AG08395 (cell line): Measurements from ENCODE around the gene FGD5.
"Not testable (repeated sequence)": the region's sequence is repeated elsewhere in the genome, so short reads cannot be mapped to it uniquely, and the experiment has no call there.

Source experiments
- DNase-seq: peaks from one replicate; pipeline ENCODE4 v3.0.0; 2012; ENCODE audit warnings: mixed read lengths, low spot score

FGD5 gene

DNA sequence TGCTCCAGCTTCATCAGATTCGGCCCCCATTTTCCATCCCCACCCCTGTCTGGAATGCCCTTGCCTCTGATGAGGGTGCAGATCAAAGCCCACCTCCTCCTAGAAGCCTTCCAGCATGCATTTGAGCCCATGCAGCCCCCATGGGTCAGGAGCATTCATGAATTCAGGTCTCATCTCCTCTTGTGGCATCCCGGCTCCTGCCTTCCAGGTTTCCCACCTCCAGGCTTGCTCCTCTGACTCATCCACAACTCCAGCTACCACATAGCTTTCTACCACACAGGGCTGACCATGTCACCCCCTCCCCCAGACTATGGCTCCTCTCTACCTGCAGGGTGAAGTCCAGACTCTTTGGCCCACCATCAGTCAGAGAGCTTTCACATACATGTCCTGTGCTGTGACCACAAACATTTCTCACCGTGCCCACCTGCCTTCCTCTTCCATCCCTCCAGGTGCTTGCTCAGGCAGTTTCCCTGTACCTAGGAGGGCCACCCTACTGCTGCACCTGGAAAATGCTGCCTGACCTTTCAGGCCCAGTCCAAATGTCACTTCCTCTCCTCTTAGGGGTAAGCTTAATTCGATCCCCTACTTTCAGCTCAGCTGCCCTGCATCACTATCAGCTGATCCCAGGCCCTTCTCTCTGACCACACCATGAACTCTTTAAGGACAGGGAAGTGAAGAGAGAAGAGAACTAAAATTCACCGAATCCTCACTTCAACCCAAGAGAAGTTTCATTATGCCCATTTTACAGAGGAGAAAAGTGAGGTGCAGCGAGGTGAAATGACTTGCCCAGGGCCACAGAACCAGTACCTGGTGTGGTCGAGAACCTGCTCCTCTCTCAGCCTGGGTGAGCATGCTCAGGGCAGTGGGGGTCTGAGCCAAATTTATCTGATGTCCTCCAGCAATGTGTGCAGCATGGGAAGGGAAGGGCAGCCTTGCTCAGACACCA is 13.7 kb upstream of the FGD5 start:
- DNase-seq, result no peak

DNA sequence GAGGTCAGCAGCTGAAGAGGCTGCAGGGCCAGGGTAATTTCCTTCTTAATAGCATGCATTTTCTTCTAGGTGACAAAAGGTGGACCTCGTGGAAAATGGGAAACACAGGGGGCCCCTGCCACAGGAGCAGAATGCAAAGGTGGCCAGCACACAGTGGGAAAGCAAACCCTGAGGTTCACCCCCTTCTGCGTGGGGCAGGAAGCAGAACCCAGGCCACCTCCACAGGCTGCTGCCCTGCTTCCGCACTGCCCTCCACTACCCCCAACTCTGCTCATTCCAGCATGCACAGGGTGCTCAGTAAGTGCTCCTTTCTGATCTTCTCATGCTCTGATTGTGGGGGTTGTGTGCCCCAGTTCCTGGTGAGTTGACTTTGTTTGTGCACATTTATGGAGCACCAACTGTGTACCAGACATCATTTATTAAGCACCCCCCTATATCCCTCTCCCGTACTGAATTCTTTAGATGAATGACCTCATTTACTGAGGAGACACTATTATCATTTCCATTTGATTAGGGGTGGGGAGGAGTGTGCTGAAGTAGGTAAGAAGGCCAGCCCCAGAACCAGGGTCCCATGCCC is 12.7 kb upstream of the FGD5 start:
- no peak for DNase-seq

DNA sequence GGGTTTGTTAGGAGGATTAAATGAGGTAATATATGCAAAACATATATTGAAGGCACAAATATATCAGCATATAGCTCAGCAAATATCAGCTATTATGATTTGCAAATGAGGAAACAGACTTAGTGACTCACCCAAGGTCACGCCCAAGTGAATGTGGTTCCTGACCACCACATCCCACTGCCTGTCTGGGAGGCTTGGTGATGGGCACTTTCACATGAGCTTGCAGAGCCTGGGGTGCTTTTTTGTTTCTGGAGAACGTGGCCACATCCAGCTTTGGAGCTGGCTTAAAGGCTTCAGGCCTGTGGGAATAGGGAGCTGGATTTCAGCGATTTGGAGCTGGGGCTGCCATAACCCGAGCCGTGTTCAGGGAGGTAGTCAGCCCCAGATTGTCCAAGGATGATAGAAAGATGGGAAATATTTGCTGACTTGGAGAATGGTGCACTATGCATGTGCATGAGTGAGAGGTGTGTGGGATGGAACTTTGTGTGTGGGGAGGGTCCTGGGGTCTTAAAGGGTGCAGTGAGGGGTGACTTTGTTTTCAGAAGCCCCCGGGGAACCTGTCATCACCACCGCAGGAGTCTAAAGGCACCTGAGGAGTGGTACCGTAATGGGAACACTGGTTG is 12.0 kb upstream of the FGD5 start:
- no peak for DNase-seq

- no peak for DNase-seq
Measured at GRCh38 chr3:14808025-14808424, 10.7 kb upstream of the FGD5 start.

GRCh38 chr3:14808502-14809266 is 10.1 kb upstream of the FGD5 start:
- DNase-seq, result no peak

DNA sequence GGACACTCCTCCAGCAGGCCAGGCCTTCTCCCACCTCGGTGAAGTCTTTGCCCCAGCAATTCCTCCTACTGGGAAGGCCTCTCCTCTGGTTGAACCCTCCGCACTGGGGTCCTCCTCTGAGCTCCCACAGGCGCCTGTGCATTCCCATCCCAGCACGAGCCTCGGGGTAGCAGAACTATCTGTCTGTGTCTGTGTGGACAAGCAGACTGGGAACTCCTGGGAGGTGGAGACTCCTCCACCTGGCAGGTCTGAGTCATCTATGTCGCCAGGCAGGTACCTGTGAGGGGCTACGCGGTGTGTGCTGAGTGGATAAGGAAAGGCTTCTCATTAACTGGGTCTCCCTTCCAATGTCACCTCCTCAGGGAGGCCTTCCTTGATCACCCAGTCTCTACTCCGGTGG is 9.2 kb upstream of the FGD5 start:
- not testable (repeated sequence) for DNase-seq

DNA sequence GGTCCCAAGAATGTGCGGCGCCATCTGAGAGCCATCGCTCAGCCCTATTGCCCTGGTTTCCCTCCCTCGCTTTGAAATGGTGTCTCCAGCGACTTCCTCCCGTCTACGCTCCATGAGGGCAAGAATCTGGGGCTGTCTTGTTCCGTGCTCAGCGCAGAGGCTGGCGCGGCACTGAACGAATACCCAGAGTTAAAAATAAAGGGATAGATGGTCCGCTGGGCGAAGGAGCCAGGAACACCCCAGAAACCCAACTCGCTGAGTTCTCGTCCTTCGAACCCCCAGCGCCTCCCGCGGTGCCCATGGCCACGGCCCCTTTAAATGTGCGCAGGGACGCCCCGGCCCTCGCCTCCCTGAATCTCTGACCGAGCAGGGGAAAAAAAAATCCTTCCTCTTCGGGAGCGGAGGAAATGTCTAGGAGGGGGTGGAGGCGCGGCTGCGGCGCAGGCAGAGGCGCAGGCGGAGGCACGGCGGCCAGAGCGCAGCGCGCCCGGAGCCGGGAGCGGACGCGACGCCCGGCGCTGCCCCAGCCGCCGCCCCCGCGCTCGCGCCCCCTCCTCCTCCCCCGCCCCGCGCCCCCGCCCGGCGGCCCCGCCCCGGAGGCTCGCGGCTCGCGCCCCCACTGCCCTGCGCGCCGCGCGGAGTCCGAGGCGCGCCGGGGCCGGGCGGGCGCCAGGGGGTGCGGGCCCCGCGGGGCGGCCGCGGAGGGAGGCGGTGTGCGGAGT is 8.5 kb upstream of the FGD5 start:
- no peak for DNase-seq

DNA sequence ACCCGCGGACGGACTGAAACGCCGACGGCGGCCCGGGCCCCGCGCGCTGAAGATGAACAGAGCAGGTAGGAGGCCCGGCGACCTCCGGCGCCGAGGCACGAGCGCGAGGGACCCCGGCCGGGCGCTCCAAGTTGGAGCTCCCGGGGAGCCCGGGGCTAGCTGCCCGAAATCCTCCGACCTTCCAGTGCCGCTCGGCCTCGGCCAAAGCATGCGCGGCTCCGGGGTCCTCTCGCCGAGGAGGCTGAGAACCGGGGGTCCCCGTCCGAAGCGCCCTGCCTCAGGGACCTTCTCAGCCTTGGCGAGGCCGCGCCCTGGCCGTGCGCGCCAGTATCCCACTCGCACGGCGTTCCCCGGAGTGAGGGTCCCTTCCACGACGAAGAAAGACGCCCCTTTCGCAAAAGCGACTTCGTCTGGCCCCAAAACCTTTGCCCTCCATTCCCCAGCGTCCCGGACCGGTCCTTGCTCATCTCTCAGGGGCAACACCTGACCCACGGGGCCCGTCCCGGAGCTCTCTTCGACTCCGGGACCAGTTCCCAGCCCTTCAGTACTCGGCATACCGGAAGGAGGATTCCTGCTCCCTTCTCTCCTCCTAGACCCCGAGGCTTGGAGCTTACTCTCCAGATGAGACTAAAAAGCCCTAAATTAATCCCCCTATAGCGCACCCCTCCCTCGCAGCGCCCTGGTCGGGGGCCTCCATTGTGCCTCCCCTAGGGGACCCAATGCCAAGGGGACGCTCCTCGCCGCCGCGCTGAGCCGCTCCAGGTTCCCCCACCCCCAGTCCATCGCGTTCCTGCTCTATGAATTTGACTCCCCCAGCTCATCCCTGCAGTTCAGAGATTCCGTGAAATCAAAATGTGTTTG is 7.7 kb upstream of the FGD5 start:
- no peak for DNase-seq

- DNase-seq, result no peak
Measured at GRCh38 chr3:14811684-14812083, 7.1 kb upstream of the FGD5 start.

- no peak for DNase-seq
Measured at GRCh38 chr3:14812196-14812790, 6.5 kb upstream of the FGD5 start.

GRCh38 chr3:14814411-14814871 is 4.3 kb upstream of the FGD5 start:
- no peak for DNase-seq

GRCh38 chr3:14816359-14816758 is 2.4 kb upstream of the FGD5 start:
- no peak for DNase-seq

GRCh38 chr3:14819671-14820070 is 909 bp downstream of the FGD5 start:
- DNase-seq, result no peak

- no peak for DNase-seq
Measured at GRCh38 chr3:14820156-14820555, 1.4 kb downstream of the FGD5 start.

GRCh38 chr3:14821151-14821550 is 2.4 kb downstream of the FGD5 start:
- no peak for DNase-seq

- no peak for DNase-seq
Measured at GRCh38 chr3:14822134-14822533, 3.4 kb downstream of the FGD5 start.

DNA sequence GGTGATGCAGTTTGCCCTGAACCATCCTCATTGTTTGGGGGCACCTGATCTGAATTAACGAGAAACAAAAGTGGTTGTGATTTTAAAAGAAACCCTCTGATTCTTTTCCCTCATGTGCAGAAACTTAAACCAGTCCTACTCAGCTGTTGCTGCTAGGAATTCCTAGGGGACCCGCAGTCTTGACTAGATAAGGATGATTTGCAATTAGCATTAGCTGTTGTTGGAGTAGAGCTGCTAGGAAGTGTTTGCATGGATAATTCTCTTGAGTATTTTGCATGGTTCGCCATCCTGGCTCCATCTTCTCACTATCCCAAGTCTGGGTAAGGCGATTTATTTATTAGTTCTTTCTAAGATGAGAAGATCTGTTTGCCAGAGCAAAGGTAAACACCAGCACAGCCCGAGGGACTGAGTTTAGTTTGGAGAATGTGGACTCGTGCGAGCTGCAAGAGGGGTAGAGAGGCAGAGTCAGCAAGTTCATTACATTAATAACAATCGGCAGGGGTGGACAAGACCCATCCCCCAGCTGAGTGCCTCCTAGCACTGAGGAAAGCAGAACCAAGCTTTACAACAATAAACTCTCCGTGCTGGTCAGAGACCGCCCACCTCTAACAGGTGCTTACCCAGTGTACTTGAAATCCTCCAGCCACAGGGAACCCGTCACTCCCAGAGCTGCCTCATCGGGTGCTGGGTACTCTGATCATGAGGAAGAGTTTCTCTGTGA is 4.1 kb downstream of the FGD5 start:
- DNase-seq, result no peak

GRCh38 chr3:14823393-14823792 is 4.6 kb downstream of the FGD5 start:
- DNase-seq, result no peak

DNA sequence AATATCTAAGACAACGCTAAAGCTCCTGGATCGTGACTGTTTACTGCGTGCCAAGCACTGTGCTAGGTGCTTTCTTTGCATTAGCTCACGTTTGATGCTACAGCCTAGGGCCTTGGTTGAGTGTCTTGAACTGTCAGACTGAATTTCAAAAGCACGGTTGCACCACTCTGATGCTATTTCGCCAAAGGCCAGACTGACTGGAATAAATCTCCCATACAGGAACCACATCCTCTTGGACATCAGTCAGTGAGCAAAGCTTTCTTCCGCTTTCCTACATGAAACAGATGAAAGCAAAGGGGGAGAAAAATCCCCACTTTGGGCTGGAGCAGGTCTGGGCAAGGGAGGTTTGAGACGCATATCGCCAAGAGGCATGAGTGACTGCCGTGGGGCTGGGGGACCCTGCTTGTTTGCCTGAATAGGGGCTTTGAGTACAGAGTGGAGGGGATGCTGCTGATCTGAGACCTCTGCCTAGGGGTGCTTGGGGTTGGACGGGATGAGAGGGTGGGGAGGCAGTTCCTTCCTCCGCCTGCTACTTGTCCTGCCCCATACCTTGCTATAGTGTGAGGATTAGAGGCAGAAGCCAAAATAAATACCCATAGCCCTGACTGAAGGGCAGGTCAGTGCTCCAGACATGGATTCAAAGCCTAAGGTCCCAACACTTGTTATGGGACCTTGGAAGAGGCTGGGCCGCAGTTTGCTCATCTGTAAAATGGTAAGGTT is 5.3 kb downstream of the FGD5 start:
- DNase-seq, result no peak
